ENCODE measurements around the gene GRIK1.
A peak's percentile ranks its signal among the peaks of the same experiment; 100 is the strongest.

The GRIK1 gene

DNA sequence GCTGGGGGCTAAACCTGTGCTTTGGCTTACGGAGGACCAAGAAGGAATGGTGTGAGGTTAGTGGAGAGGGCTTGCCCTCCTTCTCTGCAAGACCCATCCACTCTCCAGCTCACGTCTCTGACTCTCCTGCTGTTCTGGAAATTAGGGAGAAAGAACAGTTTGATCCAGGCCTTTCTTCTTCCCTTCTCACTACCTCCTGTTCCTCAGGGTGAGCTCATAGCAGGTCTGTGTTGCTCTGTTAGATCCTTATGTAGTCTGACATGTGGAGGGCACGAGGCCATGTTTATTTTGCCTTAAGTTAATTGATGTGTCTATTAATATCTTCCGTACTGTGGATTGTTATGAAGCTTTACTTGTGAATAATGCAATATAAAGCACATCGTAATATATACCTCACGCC, 315.0 kb downstream of the GRIK1 start:
- Histone ChIP-seq H2BK5ac (ENCODE audit: low read length) (no peak overlapping the region), H3K14ac (ENCODE audit: low read length) (no peak overlapping the region), H3K79me1 (ENCODE audit: low read depth, low read length) (no peaks in the 10 kb centered on the region), H3K27ac (replicated peaks; ENCODE audit: low read length) (no peak overlapping the region), H2BK15ac (ENCODE audit: low read length) (no peak overlapping the region), H3K23ac (ENCODE audit: low read depth, low read length, poor library complexity) (no peak overlapping the region), H4K8ac (ENCODE audit: low read depth, low read length) (no peak overlapping the region), H2BK120ac (ENCODE audit: low read depth, low read length) (no peak overlapping the region), H3K36me3 (replicated peaks in 1 of 2; ENCODE audit: control insufficient read depth in 2 of 2, insufficient read depth in 2 of 2, low read length in 2 of 2) (no peaks in the 10 kb centered on the region), H2AK5ac (ENCODE audit: low read depth, low read length) (no peak overlapping the region), H3K18ac (ENCODE audit: low read length) (no peak overlapping the region), H3K9me3 (replicated peaks in 1 of 2; ENCODE audit: control insufficient read depth in 2 of 2, insufficient read depth in 1 of 2, low read depth in 1 of 2, low read length in 2 of 2) (no peaks in the 10 kb centered on the region), H3K4me2 (ENCODE audit: insufficient read depth, low read length, poor library complexity, severe bottlenecking) (no peak overlapping the region), H3K4me1 (ENCODE audit: control insufficient read depth in 2 of 2, insufficient read depth in 1 of 2, low read depth in 1 of 2, low read length in 2 of 2) (no peaks in the 10 kb centered on the region), H2BK12ac (ENCODE audit: low read length) (no peak overlapping the region), H3K27me3 (ENCODE audit: control insufficient read depth in 3 of 3, insufficient read depth in 3 of 3, low read depth in 1 of 3, low read length in 3 of 3) (no peaks in the 10 kb centered on the region), H4K91ac (ENCODE audit: low read depth, low read length, poor library complexity) (no peak overlapping the region), H3K9ac (ENCODE audit: low read depth, low read length, poor library complexity) (no peak overlapping the region), H2AFZ (ENCODE audit: low read length) (no peak overlapping the region), H3K4me3 (ENCODE audit: low read length in 2 of 2) (no peak overlapping the region), H3K4ac (ENCODE audit: low read length) (no peak overlapping the region)
- no peak for DNase-seq (ENCODE audit: low spot score)
- no CpG with 5 or more reads among the region's 6 CpGs for WGBS, 2 donors (ENCODE audit: extremely low coverage in 2 of 2, insufficient read length in 2 of 2, insufficient replicate concordance in 1 of 2)

DNA sequence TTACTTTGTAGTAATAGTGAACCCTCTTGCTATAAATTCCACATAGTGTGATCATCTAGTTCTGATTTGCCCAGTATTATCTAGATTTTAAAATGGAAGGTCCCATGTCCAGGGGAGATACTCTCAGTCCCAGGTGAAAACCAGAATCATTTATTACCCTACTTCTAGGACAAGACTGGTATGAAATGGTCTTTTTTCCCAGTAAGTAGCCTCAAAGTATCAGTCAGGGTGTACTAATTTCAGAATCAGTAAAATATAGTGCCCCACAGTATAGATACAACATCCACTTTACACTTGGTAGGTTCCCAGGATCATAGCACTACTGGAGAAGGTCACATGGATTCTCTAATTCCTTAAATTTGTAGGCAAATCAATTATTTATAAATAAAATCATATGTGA, 318.3 kb downstream of the GRIK1 start:
- H2AFZ ChIP-seq (ENCODE audit: low read length): no peak overlapping the region
- H3K79me1 ChIP-seq (ENCODE audit: low read depth, low read length): no peaks in the 10 kb centered on the region
- H3K23ac ChIP-seq (ENCODE audit: low read depth, low read length, poor library complexity): no peak overlapping the region
- H3K4ac ChIP-seq (ENCODE audit: low read length): no peak overlapping the region
- peaks cover 0 to under 1% of the 10 kb centered on the region in 2 donors for H3K4me1 ChIP-seq (ENCODE audit: control insufficient read depth in 2 of 2, insufficient read depth in 1 of 2, low read depth in 1 of 2, low read length in 2 of 2)
- no peak overlapping the region for H3K4me2 ChIP-seq (ENCODE audit: insufficient read depth, low read length, poor library complexity, severe bottlenecking)
- H3K9ac ChIP-seq (ENCODE audit: low read depth, low read length, poor library complexity): no peak overlapping the region
- H3K36me3 ChIP-seq (replicated peaks in 1 of 2; ENCODE audit: control insufficient read depth in 2 of 2, insufficient read depth in 2 of 2, low read length in 2 of 2): no peaks in the 10 kb centered on the region
- no peak overlapping the region for H4K8ac ChIP-seq (ENCODE audit: low read depth, low read length)
- H2BK120ac ChIP-seq (ENCODE audit: low read depth, low read length): no peak overlapping the region
- no peak overlapping the region for H2AK5ac ChIP-seq (ENCODE audit: low read depth, low read length)
- H3K4me3 ChIP-seq (ENCODE audit: low read length in 2 of 2): no peak overlapping the region
- H3K9me3 ChIP-seq (replicated peaks in 1 of 2; ENCODE audit: control insufficient read depth in 2 of 2, insufficient read depth in 1 of 2, low read depth in 1 of 2, low read length in 2 of 2): no peaks in the 10 kb centered on the region
- no peaks in the 10 kb centered on the region for H3K27me3 ChIP-seq (ENCODE audit: control insufficient read depth in 3 of 3, insufficient read depth in 3 of 3, low read depth in 1 of 3, low read length in 3 of 3)
- H2BK15ac ChIP-seq (ENCODE audit: low read length): no peak overlapping the region
- DNase-seq (ENCODE audit: low spot score): no peak
- H3K27ac ChIP-seq (replicated peaks; ENCODE audit: low read length): no peak overlapping the region
- H3K18ac ChIP-seq (ENCODE audit: low read length): no peak overlapping the region
- no peak overlapping the region for H2BK5ac ChIP-seq (ENCODE audit: low read length)
- no peak overlapping the region for H3K14ac ChIP-seq (ENCODE audit: low read length)
- H4K91ac ChIP-seq (ENCODE audit: low read depth, low read length, poor library complexity): no peak overlapping the region
- no peak overlapping the region for H2BK12ac ChIP-seq (ENCODE audit: low read length)

DNA sequence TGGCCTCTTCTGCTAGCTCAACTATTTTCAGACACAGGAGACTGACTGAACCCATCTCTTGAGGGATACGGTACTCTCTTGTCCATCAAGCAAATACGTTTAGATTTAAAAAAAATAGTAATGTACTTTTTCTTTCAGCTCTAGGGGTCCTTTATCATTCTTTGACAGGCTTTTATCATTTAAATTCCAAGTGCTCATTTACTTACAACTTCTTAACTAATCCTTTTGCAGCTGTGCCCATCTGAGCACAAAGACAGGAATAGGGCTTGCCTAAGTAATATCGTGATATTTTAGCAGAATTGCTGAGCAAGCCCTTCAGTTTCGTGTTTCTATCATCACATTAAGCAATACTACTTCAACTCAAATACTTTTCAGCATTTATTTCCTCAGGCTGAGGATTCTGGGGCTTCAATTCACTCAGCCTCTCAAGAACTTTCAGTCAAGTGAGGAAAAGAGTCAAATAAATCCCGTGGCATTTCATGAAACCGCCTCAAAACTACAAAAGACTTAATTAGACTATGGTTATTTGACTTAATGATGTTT, 323.5 kb downstream of the GRIK1 start:
- no peak overlapping the region for H2BK5ac ChIP-seq (ENCODE audit: low read length)
- H4K91ac ChIP-seq (ENCODE audit: low read depth, low read length, poor library complexity): no peak overlapping the region
- H3K4ac ChIP-seq (ENCODE audit: low read length): no peak overlapping the region
- no peak overlapping the region for H3K18ac ChIP-seq (ENCODE audit: low read length)
- no peak for DNase-seq (ENCODE audit: low spot score)
- no peaks in the 10 kb centered on the region for H3K79me1 ChIP-seq (ENCODE audit: low read depth, low read length)
- no peak overlapping the region for H3K14ac ChIP-seq (ENCODE audit: low read length)
- H3K27me3 ChIP-seq (ENCODE audit: control insufficient read depth in 3 of 3, insufficient read depth in 3 of 3, low read depth in 1 of 3, low read length in 3 of 3): no peaks in the 10 kb centered on the region
- no peak overlapping the region for H3K4me3 ChIP-seq (ENCODE audit: low read length in 2 of 2)
- H3K27ac ChIP-seq (replicated peaks; ENCODE audit: low read length): no peak overlapping the region
- peak overlapping the region; percentile 45 for H2AFZ ChIP-seq (ENCODE audit: low read length)
- H2BK120ac ChIP-seq (ENCODE audit: low read depth, low read length): no peak overlapping the region
- H3K9ac ChIP-seq (ENCODE audit: low read depth, low read length, poor library complexity): no peak overlapping the region
- no peaks in the 10 kb centered on the region for H3K9me3 ChIP-seq (replicated peaks in 1 of 2; ENCODE audit: control insufficient read depth in 2 of 2, insufficient read depth in 1 of 2, low read depth in 1 of 2, low read length in 2 of 2)
- H3K36me3 ChIP-seq (replicated peaks in 1 of 2; ENCODE audit: control insufficient read depth in 2 of 2, insufficient read depth in 2 of 2, low read length in 2 of 2): no peaks in the 10 kb centered on the region
- no peak overlapping the region for H3K23ac ChIP-seq (ENCODE audit: low read depth, low read length, poor library complexity)
- no peak overlapping the region for H2BK12ac ChIP-seq (ENCODE audit: low read length)
- H4K8ac ChIP-seq (ENCODE audit: low read depth, low read length): no peak overlapping the region
- H2BK15ac ChIP-seq (ENCODE audit: low read length): no peak overlapping the region
- H3K4me1 ChIP-seq (ENCODE audit: control insufficient read depth in 2 of 2, insufficient read depth in 1 of 2, low read depth in 1 of 2, low read length in 2 of 2): peaks cover 0 to 3% of the 10 kb centered on the region in 2 donors
- H2AK5ac ChIP-seq (ENCODE audit: low read depth, low read length): no peak overlapping the region
- WGBS, 2 donors (ENCODE audit: extremely low coverage in 2 of 2, insufficient read length in 2 of 2, insufficient replicate concordance in 1 of 2): no CpG with 5 or more reads among the region's 6 CpGs
- H3K4me2 ChIP-seq (ENCODE audit: insufficient read depth, low read length, poor library complexity, severe bottlenecking): no peak overlapping the region

DNA sequence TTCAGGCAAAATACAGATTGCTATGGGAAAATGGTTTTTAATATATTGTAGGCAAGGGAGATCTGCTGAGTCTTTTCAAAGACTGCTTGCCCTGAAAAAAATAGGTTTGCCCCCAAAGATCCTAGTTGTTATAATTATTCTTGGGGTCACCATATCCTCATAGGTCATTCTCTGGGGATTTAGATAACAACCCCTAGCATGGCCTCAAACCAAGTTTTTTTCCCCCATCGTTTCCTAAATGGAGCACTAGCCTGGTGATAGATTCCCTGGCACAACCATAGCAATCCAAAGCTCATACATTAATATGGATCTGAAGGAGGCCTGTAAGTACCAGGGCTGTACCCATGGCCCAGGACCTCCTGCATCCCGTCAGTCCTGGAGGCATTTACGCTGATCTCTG, 325.9 kb downstream of the GRIK1 start:
- no peaks in the 10 kb centered on the region for H3K36me3 ChIP-seq (replicated peaks in 1 of 2; ENCODE audit: control insufficient read depth in 2 of 2, insufficient read depth in 2 of 2, low read length in 2 of 2)
- no peak overlapping the region for H2AFZ ChIP-seq (ENCODE audit: low read length)
- no peak overlapping the region for H4K91ac ChIP-seq (ENCODE audit: low read depth, low read length, poor library complexity)
- H3K4me2 ChIP-seq (ENCODE audit: insufficient read depth, low read length, poor library complexity, severe bottlenecking): no peak overlapping the region
- no peak overlapping the region for H2AK5ac ChIP-seq (ENCODE audit: low read depth, low read length)
- no peak overlapping the region for H4K8ac ChIP-seq (ENCODE audit: low read depth, low read length)
- H2BK120ac ChIP-seq (ENCODE audit: low read depth, low read length): no peak overlapping the region
- H3K4ac ChIP-seq (ENCODE audit: low read length): no peak overlapping the region
- no CpG with 5 or more reads among the region's 3 CpGs for WGBS, 2 donors (ENCODE audit: extremely low coverage in 2 of 2, insufficient read length in 2 of 2, insufficient replicate concordance in 1 of 2)
- peaks cover 0 to 3% of the 10 kb centered on the region in 2 donors for H3K4me1 ChIP-seq (ENCODE audit: control insufficient read depth in 2 of 2, insufficient read depth in 1 of 2, low read depth in 1 of 2, low read length in 2 of 2)
- H3K18ac ChIP-seq (ENCODE audit: low read length): no peak overlapping the region
- H3K4me3 ChIP-seq (ENCODE audit: low read length in 2 of 2): no peak overlapping the region
- no peak for DNase-seq (ENCODE audit: low spot score)
- H3K23ac ChIP-seq (ENCODE audit: low read depth, low read length, poor library complexity): no peak overlapping the region
- no peaks in the 10 kb centered on the region for H3K9me3 ChIP-seq (replicated peaks in 1 of 2; ENCODE audit: control insufficient read depth in 2 of 2, insufficient read depth in 1 of 2, low read depth in 1 of 2, low read length in 2 of 2)
- no peak overlapping the region for H3K27ac ChIP-seq (replicated peaks; ENCODE audit: low read length)
- no peak overlapping the region for H3K9ac ChIP-seq (ENCODE audit: low read depth, low read length, poor library complexity)
- no peak overlapping the region for H3K14ac ChIP-seq (ENCODE audit: low read length)
- H2BK5ac ChIP-seq (ENCODE audit: low read length): no peak overlapping the region
- H3K27me3 ChIP-seq (ENCODE audit: control insufficient read depth in 3 of 3, insufficient read depth in 3 of 3, low read depth in 1 of 3, low read length in 3 of 3): no peaks in the 10 kb centered on the region
- no peak overlapping the region for H2BK12ac ChIP-seq (ENCODE audit: low read length)
- H3K79me1 ChIP-seq (ENCODE audit: low read depth, low read length): no peaks in the 10 kb centered on the region
- no peak overlapping the region for H2BK15ac ChIP-seq (ENCODE audit: low read length)

Data from neuronal stem cell (in vitro differentiated cells).